GM12874 (cell line): ENCODE results near the gene NDST1.
A peak's percentile ranks its signal among the peaks of the same experiment; 100 is the strongest.

Experiments
- CTCF ChIP-seq: IDR thresholded peaks from 2 replicates; pipeline ENCODE4 v1.5.1; 2011; ENCODE audit warnings: low read depth, mild to moderate bottlenecking, control low read depth, low read length, moderate library complexity; ENCODE audit not compliant: insufficient read depth

NDST1 gene

GRCh38 chr5:150507474-150508276 lies at the start of gene NDST1:
Gene NDST1, plus strand, starts transcription at chr5:150508131. Its CDS starts 13,124 bp downstream, at chr5:150521255.
- TF ChIP-seq CTCF, result no peak

- peak; percentile 90 for TF ChIP-seq CTCF
Measured at GRCh38 chr5:150458802-150459557, 49.0 kb upstream of the NDST1 start.

DNA sequence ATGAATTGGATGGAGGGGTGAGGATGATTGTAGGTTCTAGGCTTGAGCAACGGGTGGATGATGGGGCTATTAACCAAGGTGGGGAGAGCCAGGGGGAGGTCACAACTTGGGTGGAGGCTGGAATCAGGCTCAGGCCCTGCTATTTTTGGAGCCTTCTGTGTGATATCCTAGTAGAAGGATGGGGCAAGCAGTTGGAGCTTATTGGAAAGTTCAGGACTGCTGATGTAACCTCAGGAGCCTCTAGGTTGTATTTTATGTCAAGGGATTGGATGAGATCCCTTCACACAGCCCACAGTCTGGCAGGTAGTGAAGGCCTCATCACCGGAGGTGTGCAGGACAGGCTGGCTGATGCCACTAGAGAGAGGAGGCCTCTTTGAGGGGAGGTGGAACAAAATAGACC lies 47.1 kb upstream of the NDST1 start:
- TF ChIP-seq CTCF, result no peak

DNA sequence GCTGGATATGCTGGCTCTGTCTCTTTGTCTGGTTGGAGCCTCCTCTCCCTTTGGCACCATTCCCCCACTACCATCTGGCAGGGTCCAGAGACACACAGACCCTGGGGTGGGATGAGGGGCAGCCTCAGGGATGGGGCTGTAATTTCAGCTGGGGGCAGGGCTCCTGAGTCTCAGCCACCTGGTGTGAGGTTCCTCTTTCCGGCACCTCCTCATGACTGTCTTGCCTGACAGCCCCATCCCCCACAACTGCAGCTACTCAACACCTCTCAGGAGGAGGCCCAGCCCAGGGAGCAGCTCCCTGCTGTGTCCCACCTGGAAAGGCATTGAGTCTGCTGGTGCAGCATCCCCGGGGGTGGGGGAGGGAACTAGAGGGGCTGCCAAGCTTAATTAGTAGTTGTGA lies 46.7 kb upstream of the NDST1 start:
- no peak for TF ChIP-seq CTCF

- TF ChIP-seq CTCF, result no peak
Measured at GRCh38 chr5:150464554-150465012, 43.3 kb upstream of the NDST1 start.

GRCh38 chr5:150465927-150466326 lies 42.0 kb upstream of the NDST1 start:
- no peak for TF ChIP-seq CTCF

GRCh38 chr5:150468206-150468605 lies 39.7 kb upstream of the NDST1 start:
- no peak for TF ChIP-seq CTCF
